ENCODE data around the gene XRCC5. TPM values are rescaled to one million over a fixed set of nuclear protein-coding genes. Genes with fewer than 3 reads are reported as not detected.
"Not testable (repeated sequence)": the region's sequence is repeated elsewhere in the genome, so short reads cannot be mapped to it uniquely, and the experiment has no call there.

The XRCC5 gene
- total RNA-seq, 1 donor from 2014 or later, result 360 TPM

- H3K4me3 ChIP-seq (ENCODE audit: low read depth, low read length), result no peak overlapping the region
- DNase-seq (ENCODE audit: low read depth), result no peak
- TF ChIP-seq CTCF (conservative IDR thresholded peaks at IDR 0.05; ENCODE audit: low read depth, low read length), result no peak
Measured at GRCh38 chr2:216078776-216079175, 30.4 kb upstream of the XRCC5 start.

DNA sequence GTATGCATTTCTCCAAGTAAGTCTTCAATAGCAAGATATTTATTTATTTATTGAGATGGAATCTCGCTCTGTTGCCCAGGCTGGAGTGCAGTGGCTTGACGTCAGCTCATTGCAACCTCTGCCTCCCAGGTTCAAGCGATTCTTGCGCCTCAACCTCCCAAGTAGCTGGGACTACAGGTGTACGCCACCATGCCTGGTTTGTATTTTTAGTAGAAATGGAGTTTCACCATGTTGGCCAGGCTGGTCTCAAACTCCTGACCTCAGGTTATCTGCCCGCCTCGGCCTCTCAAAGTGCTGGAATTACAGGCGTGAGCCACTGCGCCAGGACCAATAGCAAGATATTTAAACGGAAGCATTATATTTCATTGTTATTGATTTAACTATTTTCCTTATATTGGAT, 29.1 kb upstream of the XRCC5 start:
- not testable (repeated sequence) for H3K4me3 ChIP-seq (ENCODE audit: low read depth, low read length); DNase-seq (ENCODE audit: low read depth)

DNA sequence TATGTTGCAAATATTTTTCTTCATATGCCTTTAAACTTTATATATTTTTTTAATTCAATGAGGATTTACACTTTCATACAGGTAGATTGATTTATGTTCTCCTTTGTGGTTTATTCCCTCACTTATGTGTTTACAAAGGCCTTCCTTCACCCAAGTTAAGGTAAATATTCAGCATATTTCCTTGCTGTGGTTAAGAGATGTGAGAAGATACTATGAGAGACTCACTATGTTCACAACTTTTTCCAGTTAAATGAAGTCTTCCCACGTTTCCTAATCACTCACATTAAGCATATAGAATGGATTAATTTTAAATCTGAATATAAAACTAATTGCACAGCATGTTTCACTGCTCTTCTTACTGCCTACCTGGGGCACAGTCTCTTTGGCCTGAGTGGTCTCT, 28.1 kb upstream of the XRCC5 start:
- no peak for DNase-seq (ENCODE audit: low read depth)
- H3K4me3 ChIP-seq (ENCODE audit: low read depth, low read length), result peak overlapping the region; percentile 79
- no peak for TF ChIP-seq CTCF (conservative IDR thresholded peaks at IDR 0.05; ENCODE audit: low read depth, low read length)

GRCh38 chr2:216081487-216082116, 27.5 kb upstream of the XRCC5 start, which contains the start of the genes PECR and TMEM169:
Gene PECR (minus strand): TSS chr2:216081809. CDS start chr2:216081741, 68 bp downstream.
Gene TMEM169 (plus strand): TSS chr2:216081919. CDS start chr2:216095964, 14,045 bp downstream.
- no peak for TF ChIP-seq CTCF (conservative IDR thresholded peaks at IDR 0.05; ENCODE audit: low read depth, low read length)
- peak within 1 kb of the TSS; percentile 79 for H3K4me3 ChIP-seq (ENCODE audit: low read depth, low read length)
- DNase-seq (ENCODE audit: low read depth), result no peak

DNA sequence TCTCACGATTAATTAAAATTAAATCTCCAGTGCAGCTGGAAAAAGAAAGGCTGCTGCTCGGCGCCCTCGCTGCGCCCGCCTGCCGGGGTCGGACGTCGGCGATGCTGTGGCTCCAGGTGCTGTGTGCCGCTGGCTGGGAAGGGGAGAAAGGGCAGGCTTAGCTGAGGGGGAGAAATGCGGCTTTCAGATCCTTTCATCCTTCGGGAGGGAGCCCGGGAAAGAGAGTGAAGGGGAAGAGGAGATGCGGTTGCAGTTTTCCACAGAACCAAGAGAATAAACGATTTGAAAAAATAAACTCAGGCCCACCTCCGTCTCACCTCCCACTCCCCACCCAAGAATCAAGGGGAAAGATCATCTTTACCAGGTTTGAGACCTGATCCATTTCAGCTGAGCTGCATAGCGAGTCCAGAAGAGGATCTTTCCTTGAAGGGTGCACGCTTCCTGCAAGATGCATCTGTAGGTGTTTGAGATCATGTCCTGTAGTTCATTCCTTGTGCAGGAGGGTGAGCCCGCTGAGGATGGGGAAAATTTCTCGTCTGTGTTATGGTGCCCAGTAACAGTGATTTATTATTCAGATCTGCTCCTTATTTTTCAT, 26.9 kb upstream of the XRCC5 start:
- TF ChIP-seq CTCF (conservative IDR thresholded peaks at IDR 0.05; ENCODE audit: low read depth, low read length), result no peak
- peak overlapping the region; percentile 79 for H3K4me3 ChIP-seq (ENCODE audit: low read depth, low read length)
- no peak for DNase-seq (ENCODE audit: low read depth)

DNA sequence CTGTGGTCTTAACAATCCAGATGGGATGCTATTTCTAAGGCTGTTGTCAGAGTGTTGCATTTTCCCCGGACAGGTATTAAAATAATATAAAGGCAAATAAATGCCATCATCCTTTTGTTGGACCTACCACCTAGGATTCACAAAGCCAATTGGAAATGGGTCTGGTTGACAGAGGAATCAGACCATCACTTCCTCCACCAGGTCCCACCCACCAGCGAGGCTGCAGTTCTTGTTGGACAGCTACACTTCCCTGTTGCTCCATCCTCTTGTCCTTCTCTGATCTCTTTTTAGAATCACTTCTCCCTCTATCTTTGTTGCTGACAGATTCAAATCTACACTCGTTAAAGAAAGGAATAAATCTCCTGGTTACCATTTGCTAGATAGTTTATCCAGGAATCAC, 26.3 kb upstream of the XRCC5 start:
- no peak for DNase-seq (ENCODE audit: low read depth)
- peak overlapping the region; percentile 79 for H3K4me3 ChIP-seq (ENCODE audit: low read depth, low read length)
- TF ChIP-seq CTCF (conservative IDR thresholded peaks at IDR 0.05; ENCODE audit: low read depth, low read length), result no peak

DNA sequence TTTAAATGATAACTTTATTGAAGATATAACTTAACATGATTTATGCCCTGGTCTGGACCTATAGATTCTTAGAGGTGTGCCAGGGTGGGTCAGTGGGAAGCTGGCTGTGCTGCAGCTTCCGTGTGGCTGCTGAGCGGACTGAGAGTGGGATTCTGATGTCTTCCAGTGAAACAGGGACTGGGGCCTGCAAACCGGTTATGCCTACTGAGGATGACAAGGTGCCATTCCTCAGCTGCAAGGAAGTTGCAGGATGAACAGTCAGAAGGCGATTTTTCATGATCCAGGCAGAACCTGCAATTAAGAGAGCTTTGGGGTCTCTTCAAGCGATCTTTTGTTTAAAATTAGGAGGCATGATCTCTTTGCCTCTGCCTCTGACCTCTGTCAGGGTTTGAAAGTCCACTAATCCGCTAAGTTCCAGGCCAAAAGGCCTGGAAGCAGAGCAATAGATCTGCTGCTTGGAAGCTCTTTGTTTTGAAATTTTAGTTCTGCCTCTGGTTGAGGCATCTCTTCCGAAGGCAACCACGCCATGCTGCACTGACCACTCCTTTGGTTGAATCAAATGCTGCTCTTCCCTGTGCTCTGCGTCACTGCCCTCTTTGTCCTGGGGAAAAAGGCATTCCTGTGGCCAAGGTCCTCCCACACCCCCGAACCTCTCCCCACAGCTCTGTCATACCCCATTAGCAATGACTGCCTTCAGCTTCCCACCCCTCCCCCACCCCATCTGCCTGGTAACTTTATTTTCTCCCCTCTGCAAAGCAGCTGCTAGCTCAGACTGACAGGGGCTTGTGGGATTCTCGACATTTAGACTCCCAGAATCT, 25.5 kb upstream of the XRCC5 start:
- TF ChIP-seq CTCF (conservative IDR thresholded peaks at IDR 0.05; ENCODE audit: low read depth, low read length), result no peak
- peak overlapping the region; percentile 23 for H3K4me3 ChIP-seq (ENCODE audit: low read depth, low read length)
- peak; percentile 84 for DNase-seq (ENCODE audit: low read depth)
